OCI-LY1 (cell line): ENCODE results near the gene PSTPIP2.

Source experiments
- EZH2 ChIP-seq: fragments of 200-600 bp; sonication (generic), shearing (Covaris generic); IDR thresholded peaks from 2 replicates; pipeline ENCODE4 v1.8.0; 2017; ENCODE audit warnings: borderline replicate concordance, mixed run types, mild to moderate bottlenecking, antibody characterized with exemption, low read length, moderate library complexity, mixed read lengths
- TF ChIP-seq, protein P1 (sequence below): fragments of 200-600 bp; sonication (generic), shearing (Covaris generic); IDR thresholded peaks from 2 replicates; pipeline ENCODE4 v1.5.1; 2017; ENCODE audit warnings: mild to moderate bottlenecking, antibody characterized with exemption, low read length, moderate library complexity, mixed read lengths

GRCh38 chr18:46061387-46061786, 10.7 kb downstream of the PSTPIP2 start:
- TF ChIP-seq EZH2: no peak
- TF ChIP-seq, protein P1, sequence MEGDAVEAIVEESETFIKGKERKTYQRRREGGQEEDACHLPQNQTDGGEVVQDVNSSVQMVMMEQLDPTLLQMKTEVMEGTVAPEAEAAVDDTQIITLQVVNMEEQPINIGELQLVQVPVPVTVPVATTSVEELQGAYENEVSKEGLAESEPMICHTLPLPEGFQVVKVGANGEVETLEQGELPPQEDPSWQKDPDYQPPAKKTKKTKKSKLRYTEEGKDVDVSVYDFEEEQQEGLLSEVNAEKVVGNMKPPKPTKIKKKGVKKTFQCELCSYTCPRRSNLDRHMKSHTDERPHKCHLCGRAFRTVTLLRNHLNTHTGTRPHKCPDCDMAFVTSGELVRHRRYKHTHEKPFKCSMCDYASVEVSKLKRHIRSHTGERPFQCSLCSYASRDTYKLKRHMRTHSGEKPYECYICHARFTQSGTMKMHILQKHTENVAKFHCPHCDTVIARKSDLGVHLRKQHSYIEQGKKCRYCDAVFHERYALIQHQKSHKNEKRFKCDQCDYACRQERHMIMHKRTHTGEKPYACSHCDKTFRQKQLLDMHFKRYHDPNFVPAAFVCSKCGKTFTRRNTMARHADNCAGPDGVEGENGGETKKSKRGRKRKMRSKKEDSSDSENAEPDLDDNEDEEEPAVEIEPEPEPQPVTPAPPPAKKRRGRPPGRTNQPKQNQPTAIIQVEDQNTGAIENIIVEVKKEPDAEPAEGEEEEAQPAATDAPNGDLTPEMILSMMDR: no peak
